IMR-90 (cell line): ENCODE results near the gene SRP14.

Experiments
- BHLHE40 ChIP-seq: fragments of 150-350 bp; IDR thresholded peaks from 2 replicates; pipeline ENCODE4 v1.6.1; 2016; ENCODE audit warnings: mild to moderate bottlenecking, low read depth, low read length
- MAFK ChIP-seq: IDR thresholded peaks from 2 replicates; pipeline ENCODE4 v1.6.1; 2012; ENCODE audit warnings: low read depth, low read length, improper control_type of control experiment
- MXI1 ChIP-seq: IDR thresholded peaks from 2 replicates; pipeline ENCODE4 v1.6.1; 2012; ENCODE audit warnings: low read depth, mild to moderate bottlenecking, low read length, moderate library complexity, borderline replicate concordance
- POLR2A ChIP-seq: IDR thresholded peaks from 2 replicates; pipeline ENCODE4 v1.6.1; 2012; ENCODE audit warnings: mild to moderate bottlenecking, low read depth, low read length
- RFX5 ChIP-seq: IDR thresholded peaks from 2 replicates; pipeline ENCODE4 v1.8.0; 2012; ENCODE audit warnings: low read depth, mild to moderate bottlenecking, low read length, moderate library complexity
- SMC3 ChIP-seq: fragments of 150-350 bp; IDR thresholded peaks from 2 replicates; pipeline ENCODE4 v1.6.1; 2016; ENCODE audit warnings: low read depth, mild to moderate bottlenecking, antibody characterized with exemption, low read length, moderate library complexity
- TF ChIP-seq, protein P1 (sequence below): conservative IDR thresholded peaks from 2 replicates; pipeline ENCODE4 v1.5.1; 2012; ENCODE audit warnings: mild to moderate bottlenecking, low read depth, low read length, improper control_type of control experiment
- TF ChIP-seq, protein P2 (sequence below): fragments of 150-350 bp; IDR thresholded peaks from 2 replicates; pipeline ENCODE4 v1.6.1; 2016; ENCODE audit warnings: low read depth, mild to moderate bottlenecking, low read length, moderate library complexity, borderline replicate concordance

DNA sequence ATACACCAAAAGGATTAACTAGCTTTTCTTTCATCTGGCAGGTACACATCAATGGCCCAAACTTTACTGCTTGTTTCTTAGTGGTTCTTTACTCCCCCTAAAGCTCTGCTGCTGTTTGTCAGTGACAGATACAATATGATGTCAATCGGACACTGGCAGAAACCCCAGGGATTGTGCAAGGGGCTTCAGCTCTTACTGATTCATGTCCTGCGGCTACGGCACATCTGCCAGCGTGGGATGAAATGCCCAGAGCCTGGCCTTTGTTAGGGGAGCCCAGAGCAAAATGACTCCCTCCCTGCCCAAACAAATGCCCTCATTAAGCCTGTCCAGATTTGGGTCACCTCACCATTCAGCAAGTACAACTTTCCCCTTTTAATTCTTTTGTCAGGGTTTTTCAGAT lies 28.3 kb downstream of the SRP14 start:
- TF ChIP-seq, protein P1, sequence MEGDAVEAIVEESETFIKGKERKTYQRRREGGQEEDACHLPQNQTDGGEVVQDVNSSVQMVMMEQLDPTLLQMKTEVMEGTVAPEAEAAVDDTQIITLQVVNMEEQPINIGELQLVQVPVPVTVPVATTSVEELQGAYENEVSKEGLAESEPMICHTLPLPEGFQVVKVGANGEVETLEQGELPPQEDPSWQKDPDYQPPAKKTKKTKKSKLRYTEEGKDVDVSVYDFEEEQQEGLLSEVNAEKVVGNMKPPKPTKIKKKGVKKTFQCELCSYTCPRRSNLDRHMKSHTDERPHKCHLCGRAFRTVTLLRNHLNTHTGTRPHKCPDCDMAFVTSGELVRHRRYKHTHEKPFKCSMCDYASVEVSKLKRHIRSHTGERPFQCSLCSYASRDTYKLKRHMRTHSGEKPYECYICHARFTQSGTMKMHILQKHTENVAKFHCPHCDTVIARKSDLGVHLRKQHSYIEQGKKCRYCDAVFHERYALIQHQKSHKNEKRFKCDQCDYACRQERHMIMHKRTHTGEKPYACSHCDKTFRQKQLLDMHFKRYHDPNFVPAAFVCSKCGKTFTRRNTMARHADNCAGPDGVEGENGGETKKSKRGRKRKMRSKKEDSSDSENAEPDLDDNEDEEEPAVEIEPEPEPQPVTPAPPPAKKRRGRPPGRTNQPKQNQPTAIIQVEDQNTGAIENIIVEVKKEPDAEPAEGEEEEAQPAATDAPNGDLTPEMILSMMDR = no peak
- TF ChIP-seq MXI1 (no peak), POLR2A (no peak), BHLHE40 (no peak), RFX5 (no peak), SMC3 (no peak), MAFK (no peak)
- TF ChIP-seq, protein P2, sequence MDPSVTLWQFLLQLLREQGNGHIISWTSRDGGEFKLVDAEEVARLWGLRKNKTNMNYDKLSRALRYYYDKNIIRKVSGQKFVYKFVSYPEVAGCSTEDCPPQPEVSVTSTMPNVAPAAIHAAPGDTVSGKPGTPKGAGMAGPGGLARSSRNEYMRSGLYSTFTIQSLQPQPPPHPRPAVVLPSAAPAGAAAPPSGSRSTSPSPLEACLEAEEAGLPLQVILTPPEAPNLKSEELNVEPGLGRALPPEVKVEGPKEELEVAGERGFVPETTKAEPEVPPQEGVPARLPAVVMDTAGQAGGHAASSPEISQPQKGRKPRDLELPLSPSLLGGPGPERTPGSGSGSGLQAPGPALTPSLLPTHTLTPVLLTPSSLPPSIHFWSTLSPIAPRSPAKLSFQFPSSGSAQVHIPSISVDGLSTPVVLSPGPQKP = no peak
